ENCODE results near the gene OR52A1. TPM values are rescaled to one million over a fixed set of nuclear protein-coding genes. Genes with fewer than 3 reads are reported as not detected.
"Not testable (repeated sequence)": the region's sequence is repeated elsewhere in the genome, so short reads cannot be mapped to it uniquely, and the experiment has no call there.

Gene OR52A1
- total RNA-seq, 2 donors from 2014 or later = not detected

DNA sequence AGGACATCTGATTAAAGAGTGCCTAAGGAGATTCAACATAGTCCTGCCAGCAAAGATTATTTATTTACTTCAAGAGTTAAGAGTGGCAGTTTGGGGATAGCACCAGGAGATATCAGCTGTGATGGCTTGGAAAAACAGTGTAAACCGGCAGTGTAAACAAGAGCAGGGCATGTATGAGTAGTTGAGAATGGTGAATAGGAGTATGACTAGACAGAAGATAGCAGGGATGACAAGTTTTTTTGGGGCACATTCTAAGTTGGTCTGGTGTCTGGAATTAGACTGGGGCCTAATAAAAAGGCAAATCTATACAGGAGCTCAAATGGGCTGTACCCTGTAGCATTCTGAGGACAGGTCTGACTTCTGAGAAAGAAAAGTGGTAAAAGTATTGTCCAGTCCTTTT, 6.5 kb upstream of the OR52A1 start:
- H3K9me3 Mint-ChIP-seq; H3K27ac Mint-ChIP-seq; DNase-seq; ATAC-seq (replicated peaks in 1 of 2); H3K36me3 Mint-ChIP-seq (ENCODE audit: insufficient read depth in 2 of 2); H3K27me3 Mint-ChIP-seq (ENCODE audit: low read depth); H3K4me3 Mint-ChIP-seq; H3K4me1 Mint-ChIP-seq (ENCODE audit: low read depth): not testable (repeated sequence)

DNA sequence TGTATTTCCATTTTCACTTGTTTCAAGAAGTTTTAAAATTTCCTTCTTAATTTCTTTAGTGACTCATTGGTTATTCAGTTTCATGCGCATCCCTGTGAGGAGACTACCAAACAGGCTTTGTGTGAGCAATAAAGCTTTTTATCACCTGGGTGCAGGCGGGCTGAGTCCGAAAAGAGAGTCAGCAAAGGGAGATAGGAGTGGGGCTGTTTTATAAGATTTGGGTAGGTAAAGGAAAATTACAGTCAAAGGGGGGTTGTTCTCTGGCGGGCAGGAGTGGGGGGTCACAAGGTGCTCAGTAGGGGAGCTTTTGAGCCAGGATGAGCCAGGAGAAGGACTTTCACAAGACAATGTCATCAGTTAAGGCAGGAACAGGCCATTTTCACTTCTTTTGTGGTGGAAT, 5.7 kb upstream of the OR52A1 start:
- H3K27ac Mint-ChIP-seq; H3K4me3 Mint-ChIP-seq; DNase-seq; H3K36me3 Mint-ChIP-seq (ENCODE audit: insufficient read depth in 2 of 2); H3K9me3 Mint-ChIP-seq; H3K27me3 Mint-ChIP-seq (ENCODE audit: low read depth); ATAC-seq (replicated peaks in 1 of 2); H3K4me1 Mint-ChIP-seq (ENCODE audit: low read depth): not testable (repeated sequence)

DNA sequence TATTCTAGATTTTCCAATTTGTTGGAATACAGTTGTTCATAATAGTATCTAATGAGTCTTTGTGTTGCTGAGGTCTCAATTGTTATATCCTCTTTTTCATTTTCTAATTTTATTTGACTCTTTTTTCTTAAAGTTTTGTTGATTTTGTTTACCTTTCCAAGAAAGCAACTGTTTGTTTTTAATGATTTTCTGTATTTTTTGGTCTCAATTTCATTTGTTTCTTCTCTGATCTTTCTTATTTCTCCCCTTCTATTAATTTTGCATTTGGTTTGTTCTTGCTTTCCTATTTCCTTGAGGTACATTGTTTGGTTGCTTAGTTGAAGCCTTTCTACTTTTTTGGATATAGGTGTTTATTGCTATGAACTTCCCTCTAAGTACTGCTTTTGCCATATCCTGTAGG, 5.2 kb upstream of the OR52A1 start:
- ATAC-seq (replicated peaks in 1 of 2) (no peak), DNase-seq (no peak)
- Mint-ChIP-seq H3K27me3 (ENCODE audit: low read depth) (no peaks in the 10 kb centered on the region), H3K36me3 (ENCODE audit: insufficient read depth in 2 of 2) (no peaks in the 10 kb centered on the region), H3K27ac (no peak overlapping the region), H3K4me3 (no peak overlapping the region), H3K9me3 (peaks cover 1 to 2% of the 10 kb centered on the region in 2 donors), H3K4me1 (ENCODE audit: low read depth) (no peaks in the 10 kb centered on the region)

DNA sequence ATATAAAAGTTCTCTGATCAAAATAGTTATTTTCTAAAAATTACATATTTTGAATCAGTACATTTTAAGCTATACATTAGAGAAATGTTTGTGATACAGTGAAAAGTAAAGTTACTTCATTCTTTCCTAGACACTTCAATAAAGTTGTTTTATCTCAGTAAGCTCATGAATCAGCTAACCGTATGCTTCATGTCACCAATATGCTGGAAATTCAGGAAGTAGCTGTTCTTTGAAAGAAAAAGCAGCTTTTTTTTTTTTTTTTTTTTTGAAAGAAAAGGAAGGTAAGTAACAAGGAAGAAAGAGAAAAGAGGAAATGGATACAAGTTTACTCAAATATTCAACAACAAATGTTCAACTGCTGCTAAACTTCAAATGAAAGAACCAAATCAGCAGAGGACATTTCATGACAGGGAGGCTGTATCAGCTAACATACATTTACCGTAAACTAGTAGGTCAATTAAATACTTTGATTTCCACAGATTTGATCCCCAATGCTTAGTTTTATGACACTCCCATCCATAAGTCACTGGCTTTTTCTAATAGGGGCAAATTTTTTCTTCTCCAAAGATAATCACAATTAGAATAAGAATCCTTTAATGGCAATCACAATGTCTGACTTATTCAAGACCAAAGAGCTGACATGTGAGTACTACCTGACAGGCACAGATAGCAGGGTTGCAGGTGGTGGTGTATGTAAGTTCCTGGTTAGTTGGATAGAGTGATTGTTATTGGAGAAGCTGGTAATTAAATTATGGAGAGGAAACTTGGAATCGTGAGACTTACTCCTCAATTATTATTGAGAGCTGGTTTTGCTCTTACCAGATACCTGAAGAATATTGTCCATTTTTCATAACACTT, 754 bp downstream of the OR52A1 start:
- no peaks in the 10 kb centered on the region for H3K27me3 Mint-ChIP-seq (ENCODE audit: low read depth)

DNA sequence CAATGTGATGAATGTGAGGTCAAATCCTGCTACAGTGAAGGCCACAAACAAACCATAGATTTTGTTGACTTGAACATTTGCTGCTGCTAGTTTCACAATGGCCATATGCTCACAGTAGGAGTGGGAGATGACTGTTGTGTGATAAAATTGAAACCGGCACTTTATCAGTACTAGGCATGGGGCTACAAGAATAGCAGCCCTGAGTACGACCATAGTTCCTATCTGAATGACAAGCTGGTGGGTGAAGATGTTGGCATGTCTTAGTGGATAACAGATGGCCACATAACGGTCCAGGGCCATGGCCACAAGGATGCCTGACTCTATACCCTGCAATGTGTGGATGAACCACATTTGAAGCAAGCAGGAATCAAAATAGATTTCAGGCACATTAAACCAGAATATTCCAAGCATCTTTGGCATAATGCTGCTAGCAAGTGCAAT, 2.8 kb downstream of the OR52A1 start:
- Mint-ChIP-seq H3K4me1 (ENCODE audit: low read depth) (no peaks in the 10 kb centered on the region), H3K27ac (no peak overlapping the region)
- ATAC-seq (replicated peaks in 1 of 2) = no peak

More for the DNA sequence above, 754 bp downstream of the OR52A1 start:
- Mint-ChIP-seq H3K27ac (no peak overlapping the region), H3K4me1 (ENCODE audit: low read depth) (no peaks in the 10 kb centered on the region), H3K4me3 (no peak overlapping the region), H3K36me3 (ENCODE audit: insufficient read depth in 2 of 2) (no peaks in the 10 kb centered on the region), H3K9me3 (peaks cover 1 to 2% of the 10 kb centered on the region in 2 donors)
- DNase-seq (no peak), ATAC-seq (replicated peaks in 1 of 2) (no peak)

DNA sequence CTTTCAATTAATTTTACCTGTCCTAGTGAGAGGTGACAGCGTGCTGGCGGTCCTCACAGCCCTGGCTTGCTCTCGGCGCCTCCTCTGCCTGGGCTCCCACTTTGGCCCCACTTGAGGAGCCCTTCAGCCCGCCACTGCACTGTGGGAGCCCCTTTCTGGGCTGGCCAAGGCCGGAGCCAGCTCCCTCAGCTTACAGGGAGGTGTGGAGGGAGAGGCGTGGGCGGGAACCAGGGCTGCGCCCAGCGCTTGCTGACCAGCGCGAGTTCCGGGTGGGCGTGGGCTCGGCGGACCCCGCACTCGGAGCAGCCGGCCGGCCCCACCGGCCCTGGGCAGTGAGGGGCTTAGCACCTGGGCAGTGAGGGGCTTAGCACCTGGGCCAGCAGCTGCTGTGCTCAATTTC, 10.4 kb downstream of the OR52A1 start:
- not testable (repeated sequence) for ATAC-seq (replicated peaks in 1 of 2)

More for the DNA sequence above, 2.8 kb downstream of the OR52A1 start:
- Mint-ChIP-seq H3K9me3 (no peaks in the 10 kb centered on the region), H3K4me3 (no peak overlapping the region), H3K36me3 (ENCODE audit: insufficient read depth in 2 of 2) (no peaks in the 10 kb centered on the region), H3K27me3 (ENCODE audit: low read depth) (no peaks in the 10 kb centered on the region)
- no peak for DNase-seq

DNA sequence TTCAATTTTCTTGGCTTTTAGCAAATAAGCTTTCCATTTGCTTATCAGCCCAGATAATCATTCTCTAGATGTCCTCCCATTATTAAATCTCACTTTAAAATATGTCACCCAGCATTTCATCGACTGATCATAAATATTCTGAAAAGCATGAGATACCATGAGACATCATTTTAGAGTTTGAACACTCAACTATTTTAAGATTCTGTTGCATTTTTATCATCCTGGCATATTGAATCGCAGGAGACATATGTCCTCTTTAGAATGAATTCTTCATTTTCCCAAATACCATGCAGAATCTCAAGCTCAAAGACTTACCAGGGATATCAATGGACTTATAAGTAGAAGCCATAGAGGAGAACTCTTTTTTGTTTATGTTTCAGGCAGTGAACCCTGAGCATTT, 16.6 kb downstream of the OR52A1 start, which contains the start of gene OR52A5:
Gene OR52A5 (minus strand): TSS at position 361 of the 400 bp plus-strand sequence. CDS start 5,714 bp downstream, outside the sequence.
- Mint-ChIP-seq H3K27me3 (ENCODE audit: low read depth) (no peaks in the 10 kb centered on the region), H3K4me1 (ENCODE audit: low read depth) (no peaks in the 10 kb centered on the region), H3K36me3 (ENCODE audit: insufficient read depth in 2 of 2) (no peaks in the 10 kb centered on the region), H3K4me3 (no peak within 1 kb of the TSS), H3K9me3 (no peaks in the 10 kb centered on the region), H3K27ac (no peak within 1 kb of the TSS)
- DNase-seq = no peak
- ATAC-seq (replicated peaks in 1 of 2) = no peak

More for the DNA sequence above, 10.4 kb downstream of the OR52A1 start:
- H3K4me1 Mint-ChIP-seq (ENCODE audit: low read depth); H3K27me3 Mint-ChIP-seq (ENCODE audit: low read depth); H3K4me3 Mint-ChIP-seq; H3K27ac Mint-ChIP-seq; DNase-seq; H3K9me3 Mint-ChIP-seq; H3K36me3 Mint-ChIP-seq (ENCODE audit: insufficient read depth in 2 of 2): not testable (repeated sequence)

DNA sequence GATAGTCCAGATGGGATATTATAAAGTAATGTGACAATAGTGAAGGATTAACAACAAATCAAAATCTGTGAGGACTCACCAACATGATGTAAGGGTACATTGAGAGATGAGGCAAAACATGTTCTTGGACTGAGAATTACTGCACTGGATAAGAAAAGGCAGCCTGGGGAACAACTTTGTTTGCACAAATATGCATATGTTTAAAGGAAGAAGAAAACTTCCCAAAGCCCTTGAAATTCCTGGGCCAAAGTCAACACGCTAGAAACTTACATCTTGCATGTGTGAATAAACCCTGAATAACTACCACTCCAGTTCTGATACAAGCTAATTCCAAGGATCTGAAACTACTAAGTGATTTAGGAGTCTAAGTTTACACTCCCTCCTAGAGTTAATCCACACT, 17.5 kb downstream of the OR52A1 start:
- Mint-ChIP-seq H3K36me3 (ENCODE audit: insufficient read depth in 2 of 2) (no peaks in the 10 kb centered on the region), H3K27me3 (ENCODE audit: low read depth) (no peaks in the 10 kb centered on the region), H3K4me1 (ENCODE audit: low read depth) (no peaks in the 10 kb centered on the region), H3K4me3 (no peak overlapping the region), H3K9me3 (no peaks in the 10 kb centered on the region), H3K27ac (no peak overlapping the region)
- DNase-seq (no peak), ATAC-seq (replicated peaks in 1 of 2) (no peak)

DNA sequence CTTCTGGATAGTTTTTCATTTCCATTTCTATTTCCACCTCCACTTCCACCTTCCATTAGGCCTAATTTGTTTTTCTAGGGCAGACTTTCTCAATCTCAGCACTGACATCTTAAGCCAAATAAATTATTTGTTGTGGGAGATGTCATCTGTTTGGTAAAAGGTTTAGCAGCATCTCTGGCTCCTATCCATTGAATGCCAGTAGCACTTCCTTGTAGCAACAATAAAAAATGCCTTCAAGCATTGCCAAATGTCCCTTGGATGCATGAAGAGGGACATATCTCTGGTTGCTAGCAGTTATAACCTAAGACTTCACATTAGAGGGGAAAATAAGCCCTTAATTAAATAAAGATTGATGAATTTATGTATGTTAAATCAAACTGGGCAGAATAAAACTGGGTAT, 18.3 kb downstream of the OR52A1 start:
- ATAC-seq (replicated peaks in 1 of 2) (no peak), DNase-seq (no peak)
- Mint-ChIP-seq H3K36me3 (ENCODE audit: insufficient read depth in 2 of 2) (no peaks in the 10 kb centered on the region), H3K4me3 (no peak overlapping the region), H3K4me1 (ENCODE audit: low read depth) (no peaks in the 10 kb centered on the region), H3K27ac (no peak overlapping the region), H3K27me3 (ENCODE audit: low read depth) (no peaks in the 10 kb centered on the region), H3K9me3 (no peaks in the 10 kb centered on the region)

DNA sequence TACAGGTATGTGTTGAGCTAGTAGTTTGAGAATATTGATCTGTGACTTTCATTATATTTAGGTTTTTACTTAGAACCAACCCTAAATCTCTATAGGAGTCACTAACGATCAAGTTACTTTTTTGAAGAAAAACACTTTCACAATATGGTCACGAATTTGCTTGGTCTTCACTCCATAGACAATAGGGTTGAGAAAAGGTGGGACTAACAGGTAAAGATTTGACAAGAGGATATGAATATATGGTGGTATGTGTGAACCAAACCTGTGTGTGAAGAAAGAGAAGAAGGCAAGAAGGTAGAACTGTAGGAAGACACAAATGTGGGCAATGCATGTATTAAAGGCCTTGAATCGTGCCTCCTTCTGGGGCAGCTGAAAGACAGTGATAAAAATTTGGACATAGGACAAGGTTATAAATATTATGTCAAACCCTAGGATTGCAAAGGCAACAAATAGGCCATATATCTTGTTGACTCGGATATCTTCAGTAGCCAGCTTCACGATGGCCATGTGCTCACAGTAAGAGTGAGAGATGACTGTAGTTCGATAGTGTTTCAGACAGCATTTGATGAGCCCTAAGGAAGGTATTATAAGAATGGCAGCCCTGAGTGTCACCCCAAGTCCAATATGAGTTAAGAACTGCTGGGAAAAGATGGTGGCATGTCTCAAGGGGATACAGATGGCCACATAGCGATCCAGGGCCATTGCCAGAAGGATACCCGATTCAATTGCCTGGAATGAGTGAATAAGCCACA, 22.8 kb downstream of the OR52A1 start:
- ATAC-seq (replicated peaks in 1 of 2) = no peak
- Mint-ChIP-seq H3K36me3 (ENCODE audit: insufficient read depth in 2 of 2) (no peaks in the 10 kb centered on the region), H3K27me3 (ENCODE audit: low read depth) (peaks cover 6% of the 10 kb centered on the region), H3K27ac (no peak overlapping the region), H3K4me1 (ENCODE audit: low read depth) (no peaks in the 10 kb centered on the region), H3K4me3 (no peak overlapping the region), H3K9me3 (no peaks in the 10 kb centered on the region)
- no peak for DNase-seq

DNA sequence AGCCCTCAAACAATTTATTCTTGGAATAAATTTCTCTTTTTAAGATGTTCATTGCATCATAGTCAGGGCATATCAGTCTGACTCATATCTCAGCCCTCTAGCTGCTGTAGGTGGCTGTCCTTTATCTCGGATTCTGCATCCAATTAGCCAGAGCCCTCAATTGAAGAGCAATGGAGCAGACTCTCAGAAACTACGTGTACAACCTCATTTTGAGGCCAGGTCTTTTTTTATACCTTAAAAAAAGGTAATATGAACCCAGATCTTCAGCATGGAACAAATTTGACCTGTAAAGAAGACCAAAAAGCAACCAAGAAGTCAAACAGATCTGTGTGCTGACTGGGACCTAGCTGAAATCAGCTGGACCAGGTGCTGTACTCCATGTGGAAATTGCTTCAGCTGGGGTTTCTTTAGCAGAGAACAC, 25.1 kb downstream of the OR52A1 start:
- Mint-ChIP-seq H3K27ac (no peak overlapping the region), H3K27me3 (ENCODE audit: low read depth) (peaks cover 14% of the 10 kb centered on the region), H3K9me3 (no peaks in the 10 kb centered on the region), H3K36me3 (ENCODE audit: insufficient read depth in 2 of 2) (no peaks in the 10 kb centered on the region), H3K4me1 (ENCODE audit: low read depth) (no peaks in the 10 kb centered on the region), H3K4me3 (no peak overlapping the region)
- no peak for DNase-seq
- no peak for ATAC-seq (replicated peaks in 1 of 2)

DNA sequence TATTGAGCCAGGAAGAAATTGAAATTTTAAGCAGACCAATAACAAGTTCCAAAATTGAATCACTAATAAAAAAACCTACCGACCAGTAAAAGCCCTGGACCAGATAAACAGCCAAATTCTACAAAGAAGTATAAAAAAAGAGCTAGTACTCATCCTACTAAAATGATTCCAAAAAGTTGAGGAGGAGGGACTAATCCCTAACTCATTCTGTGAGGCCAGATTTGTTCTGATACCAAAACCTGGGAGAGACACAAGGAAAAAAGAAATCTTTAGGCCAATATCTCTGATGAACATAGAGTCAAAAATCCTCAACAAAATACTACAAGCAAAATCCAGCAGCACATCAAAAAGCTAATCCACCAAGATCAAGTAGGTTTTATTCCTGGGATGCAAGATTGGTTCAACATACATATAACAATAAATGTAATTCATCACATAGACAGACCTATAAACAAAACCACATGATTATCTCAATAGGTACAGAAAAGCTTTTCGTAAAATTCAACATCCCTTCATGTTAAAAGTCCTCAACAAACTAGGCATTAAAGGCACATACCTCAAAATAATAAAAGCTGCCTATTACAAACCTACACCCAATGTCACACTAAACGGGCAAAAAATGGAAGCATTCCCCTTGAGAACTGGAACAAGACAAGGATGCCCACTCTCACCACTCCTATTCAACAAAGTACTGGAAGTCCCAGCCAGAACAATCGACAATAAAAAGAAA, 29.5 kb downstream of the OR52A1 start:
- Mint-ChIP-seq H3K4me1 (ENCODE audit: low read depth) (no peaks in the 10 kb centered on the region), H3K4me3 (no peak overlapping the region), H3K27me3 (ENCODE audit: low read depth) (peaks cover 28% of the 10 kb centered on the region), H3K36me3 (ENCODE audit: insufficient read depth in 2 of 2) (no peaks in the 10 kb centered on the region), H3K9me3 (no peaks in the 10 kb centered on the region), H3K27ac (no peak overlapping the region)
- no peak for ATAC-seq (replicated peaks in 1 of 2)
- no peak for DNase-seq
